SKM-1 treated with dmso at 0.1 percent for 144 hours (cell line): ENCODE data around the gene IGLL5.
"Not testable (repeated sequence)": the region's sequence is repeated elsewhere in the genome, so short reads cannot be mapped to it uniquely, and the experiment has no call there.

Experiments used
- DNase-seq: peaks from one replicate; lab custom pipeline; 2025; ENCODE audit not compliant: unreplicated experiment; lab: John Stamatoyannopoulos, UW

The IGLL5 gene

DNA sequence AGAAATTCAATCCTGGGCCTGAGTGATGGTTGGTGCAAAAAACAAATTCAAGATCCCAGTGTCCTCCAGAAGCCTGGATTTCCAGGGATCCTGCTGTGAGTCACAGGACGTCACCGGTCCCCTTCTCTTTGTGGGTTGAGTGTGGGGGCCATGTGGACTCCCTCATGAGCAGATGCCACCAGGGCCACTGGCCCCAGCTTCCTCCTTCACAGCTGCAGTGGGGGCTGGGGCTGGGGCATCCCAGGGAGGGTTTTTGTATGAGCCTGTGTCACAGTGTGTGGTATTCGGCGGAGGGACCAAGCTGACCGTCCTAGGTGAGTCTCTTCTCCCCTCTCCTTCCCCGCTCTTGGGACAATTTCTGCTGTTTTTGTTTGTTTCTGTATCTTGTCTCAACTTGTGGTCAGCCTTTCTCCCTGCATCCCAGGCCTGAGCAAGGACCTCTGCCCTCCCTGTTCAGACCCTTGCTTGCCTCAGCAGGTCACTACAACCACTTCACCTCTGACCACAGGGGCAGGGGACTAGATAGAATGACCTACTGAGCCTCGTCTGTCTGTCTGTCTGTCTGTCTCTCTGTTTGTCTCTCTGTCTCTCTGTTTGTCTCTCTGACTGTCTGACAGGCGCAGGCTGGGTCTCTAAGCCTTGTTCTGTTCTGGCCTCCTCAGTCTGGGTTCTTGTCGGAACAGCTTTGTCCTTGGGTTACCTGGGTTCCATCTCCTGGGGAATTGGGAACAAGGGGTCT lies 11.9 kb downstream of the IGLL5 start:
- not testable (repeated sequence) for DNase-seq

DNA sequence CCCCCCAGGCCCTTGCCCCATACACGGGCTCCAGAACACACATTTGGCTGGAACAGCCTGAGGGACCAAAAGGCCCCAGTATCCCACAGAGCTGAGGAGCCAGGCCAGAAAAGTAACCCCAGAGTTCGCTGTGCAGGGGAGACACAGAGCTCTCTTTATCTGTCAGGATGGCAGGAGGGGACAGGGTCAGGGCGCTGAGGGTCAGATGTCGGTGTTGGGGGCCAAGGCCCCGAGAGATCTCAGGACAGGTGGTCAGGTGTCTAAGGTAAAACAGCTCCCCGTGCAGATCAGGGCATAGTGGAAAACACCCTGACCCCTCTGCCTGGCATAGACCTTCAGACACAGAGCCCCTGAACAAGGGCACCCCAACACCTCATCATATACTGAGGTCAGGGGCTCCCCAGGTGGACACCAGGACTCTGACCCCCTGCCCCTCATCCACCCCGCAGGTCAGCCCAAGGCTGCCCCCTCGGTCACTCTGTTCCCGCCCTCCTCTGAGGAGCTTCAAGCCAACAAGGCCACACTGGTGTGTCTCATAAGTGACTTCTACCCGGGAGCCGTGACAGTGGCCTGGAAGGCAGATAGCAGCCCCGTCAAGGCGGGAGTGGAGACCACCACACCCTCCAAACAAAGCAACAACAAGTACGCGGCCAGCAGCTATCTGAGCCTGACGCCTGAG lies 13.1 kb downstream of the IGLL5 start:
- not testable (repeated sequence) for DNase-seq

DNA sequence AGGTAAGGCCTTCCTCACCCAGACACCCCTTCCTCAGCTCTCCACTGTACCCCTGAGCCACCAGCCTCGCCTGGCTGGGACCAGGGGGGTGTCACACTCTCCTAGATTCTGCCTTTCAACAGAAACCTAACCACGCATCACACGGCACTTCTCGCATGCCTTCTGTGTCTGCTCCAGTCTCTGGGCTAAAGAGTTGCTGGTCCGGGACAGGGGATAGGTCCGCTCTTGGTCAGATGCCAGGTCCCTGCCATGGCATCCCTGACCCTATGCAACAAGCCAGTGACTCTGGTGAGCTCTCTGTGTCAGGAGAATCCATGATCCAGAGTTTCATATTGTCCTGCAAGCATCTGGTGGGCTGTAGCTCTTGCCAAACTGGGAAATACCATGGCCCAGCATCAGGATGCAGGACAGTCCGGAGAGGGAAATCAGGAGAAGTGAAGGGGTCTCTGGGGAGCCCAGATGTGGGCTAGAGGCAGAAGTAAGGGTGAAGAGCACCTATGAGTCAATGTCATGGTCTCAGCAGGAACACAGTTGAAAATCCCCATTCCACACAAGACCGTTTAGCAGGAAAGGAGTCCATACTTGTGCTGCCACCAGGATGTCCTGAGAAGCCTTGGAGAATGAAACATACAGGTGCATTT lies 14.1 kb downstream of the IGLL5 start:
- no peak for DNase-seq

DNA sequence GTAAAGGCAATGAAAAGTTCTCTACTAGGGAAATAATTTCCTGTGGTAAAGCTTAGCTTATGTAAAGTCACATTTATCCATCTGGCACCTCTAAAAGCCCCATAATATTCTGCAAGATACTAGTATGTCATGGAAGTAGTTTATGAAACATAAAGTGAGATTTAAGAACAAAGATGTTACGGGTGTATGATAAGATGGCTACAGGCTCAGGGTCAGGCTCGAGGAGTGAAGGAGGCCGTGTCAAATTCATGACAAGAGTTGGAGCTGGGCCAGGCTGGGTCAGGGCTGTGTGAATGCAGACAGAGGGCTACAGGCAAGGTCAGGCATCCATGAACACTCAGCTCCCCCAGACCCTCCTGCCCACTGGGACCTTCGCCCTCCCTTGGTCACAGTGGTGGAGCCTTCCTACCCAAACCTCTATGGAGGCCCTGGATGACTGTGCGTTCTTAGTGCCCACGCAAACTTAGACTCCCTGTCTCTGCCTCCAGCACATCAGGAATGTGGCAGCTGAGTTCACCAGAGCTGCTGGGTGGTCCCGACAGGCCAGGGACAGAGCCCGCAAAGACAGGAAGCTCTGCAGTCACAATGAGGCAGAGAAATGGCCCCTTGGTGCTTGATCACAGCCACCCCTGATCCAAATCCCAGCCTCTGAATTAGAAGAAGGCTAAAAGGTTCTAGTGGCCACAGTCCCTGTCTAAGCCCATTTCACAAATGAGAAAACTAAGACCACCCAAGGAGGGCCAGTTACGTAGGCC lies 14.8 kb downstream of the IGLL5 start:
- DNase-seq, result no peak

GRCh38 chr22:22903355-22903777 lies 15.8 kb downstream of the IGLL5 start:
- no peak for DNase-seq

DNA sequence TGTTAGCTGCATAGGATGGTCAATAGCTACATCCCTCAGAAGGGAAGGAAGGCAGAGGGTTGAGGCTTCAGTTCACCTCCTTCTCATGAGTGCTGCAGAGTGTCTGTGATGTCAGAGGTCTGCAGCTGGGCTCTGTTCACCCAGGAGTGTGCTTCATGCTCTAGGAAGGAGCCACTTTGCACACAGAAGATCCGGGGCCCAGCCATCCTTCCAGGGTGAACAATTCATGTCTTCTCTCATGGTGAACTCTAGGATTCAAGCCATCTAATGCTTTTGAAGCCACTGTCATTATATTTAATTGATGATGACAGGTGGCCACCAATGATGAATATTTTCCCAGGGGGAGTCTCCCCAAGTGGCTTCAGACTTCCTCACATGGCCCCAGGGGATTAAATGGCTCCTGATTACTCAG lies 16.2 kb downstream of the IGLL5 start:
- DNase-seq, result not testable (repeated sequence)

DNA sequence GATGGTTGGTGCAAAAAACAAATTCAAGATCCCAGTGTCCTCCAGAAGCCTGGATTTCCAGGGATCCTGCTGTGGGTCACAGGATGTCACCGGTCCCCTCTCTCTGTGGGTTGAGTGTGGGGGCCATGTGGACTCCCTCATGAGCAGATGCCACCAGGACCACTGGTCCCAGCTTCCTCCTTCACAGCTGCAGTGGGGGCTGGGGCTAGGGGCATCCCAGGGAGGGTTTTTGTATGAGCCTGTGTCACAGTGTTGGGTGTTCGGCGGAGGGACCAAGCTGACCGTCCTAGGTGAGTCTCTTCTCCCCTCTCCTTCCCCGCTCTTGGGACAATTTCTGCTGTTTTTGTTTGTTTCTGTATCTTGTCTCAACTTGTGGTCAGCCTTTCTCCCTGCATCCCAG lies 17.1 kb downstream of the IGLL5 start:
- not testable (repeated sequence) for DNase-seq

DNA sequence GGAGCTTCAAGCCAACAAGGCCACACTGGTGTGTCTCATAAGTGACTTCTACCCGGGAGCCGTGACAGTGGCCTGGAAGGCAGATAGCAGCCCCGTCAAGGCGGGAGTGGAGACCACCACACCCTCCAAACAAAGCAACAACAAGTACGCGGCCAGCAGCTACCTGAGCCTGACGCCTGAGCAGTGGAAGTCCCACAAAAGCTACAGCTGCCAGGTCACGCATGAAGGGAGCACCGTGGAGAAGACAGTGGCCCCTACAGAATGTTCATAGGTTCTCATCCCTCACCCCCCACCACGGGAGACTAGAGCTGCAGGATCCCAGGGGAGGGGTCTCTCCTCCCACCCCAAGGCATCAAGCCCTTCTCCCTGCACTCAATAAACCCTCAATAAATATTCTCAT lies 18.8 kb downstream of the IGLL5 start:
- DNase-seq, result not testable (repeated sequence)

DNA sequence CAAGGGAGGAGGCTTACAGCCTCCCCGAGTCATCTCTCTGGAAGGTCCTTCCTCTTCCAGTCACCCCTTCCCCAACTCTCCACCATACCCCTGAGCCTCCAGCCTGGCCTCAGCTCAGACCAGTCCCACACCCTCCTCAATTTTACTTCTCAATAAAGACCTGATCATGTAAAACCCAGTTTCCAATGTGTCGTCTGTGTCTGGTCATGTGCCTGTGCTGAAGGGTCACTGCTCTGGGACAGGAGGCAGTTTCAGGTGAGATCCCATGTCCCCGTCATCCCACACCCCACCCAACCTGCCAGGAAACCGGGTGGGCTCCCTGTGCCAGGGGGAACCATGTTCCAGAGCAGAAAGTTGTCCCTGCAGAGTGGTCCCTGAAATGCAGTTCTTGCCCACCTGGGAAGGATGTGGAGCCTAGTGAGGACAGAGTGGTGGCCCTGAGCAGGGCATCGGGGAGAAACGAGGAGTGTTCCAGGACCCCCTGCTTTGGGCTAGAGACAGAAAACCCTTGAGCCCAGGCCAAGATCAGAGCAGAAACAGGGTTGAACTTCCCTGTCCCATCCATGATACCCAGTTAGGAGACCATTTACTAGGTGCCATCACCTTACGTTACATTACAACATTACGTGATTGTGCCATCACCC lies 19.4 kb downstream of the IGLL5 start:
- no peak for DNase-seq

GRCh38 chr22:22907551-22908494 lies 20.2 kb downstream of the IGLL5 start:
- DNase-seq, result no peak

GRCh38 chr22:22908495-22908861 lies 20.9 kb downstream of the IGLL5 start:
- no peak for DNase-seq

- no peak for DNase-seq
Observed at GRCh38 chr22:22908941-22909604, 21.5 kb downstream of the IGLL5 start.

DNA sequence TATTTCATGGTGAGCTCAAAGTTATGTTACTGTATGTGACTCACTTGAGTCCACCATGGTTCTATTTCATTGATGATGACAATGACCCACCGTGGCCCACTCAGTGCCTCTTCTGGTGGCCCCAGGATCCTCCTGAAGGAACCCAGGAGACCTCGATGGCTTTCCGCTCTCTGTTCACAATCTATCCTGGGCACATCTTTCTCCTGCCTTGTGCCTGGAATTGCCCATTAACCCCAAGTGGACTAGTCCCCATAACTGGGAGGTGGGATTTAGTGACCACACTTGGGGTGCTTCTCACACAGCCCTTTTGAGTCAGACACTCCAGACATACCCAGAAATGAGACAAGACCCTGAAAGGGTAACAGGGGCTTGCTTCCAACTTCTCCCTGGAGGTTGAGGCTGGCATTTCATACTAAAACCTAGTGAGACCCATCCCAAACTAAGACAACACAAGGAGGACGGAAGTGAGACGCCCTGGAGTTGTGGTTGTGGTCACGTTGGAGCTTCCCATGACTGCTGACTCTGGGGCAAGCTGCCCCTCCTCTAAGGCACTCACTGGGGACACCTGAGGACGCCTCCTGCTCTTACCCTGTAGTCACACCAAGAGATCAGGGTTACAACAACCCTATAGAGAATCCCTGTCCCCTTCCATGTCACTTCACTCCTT lies 22.1 kb downstream of the IGLL5 start:
- no peak for DNase-seq

DNA sequence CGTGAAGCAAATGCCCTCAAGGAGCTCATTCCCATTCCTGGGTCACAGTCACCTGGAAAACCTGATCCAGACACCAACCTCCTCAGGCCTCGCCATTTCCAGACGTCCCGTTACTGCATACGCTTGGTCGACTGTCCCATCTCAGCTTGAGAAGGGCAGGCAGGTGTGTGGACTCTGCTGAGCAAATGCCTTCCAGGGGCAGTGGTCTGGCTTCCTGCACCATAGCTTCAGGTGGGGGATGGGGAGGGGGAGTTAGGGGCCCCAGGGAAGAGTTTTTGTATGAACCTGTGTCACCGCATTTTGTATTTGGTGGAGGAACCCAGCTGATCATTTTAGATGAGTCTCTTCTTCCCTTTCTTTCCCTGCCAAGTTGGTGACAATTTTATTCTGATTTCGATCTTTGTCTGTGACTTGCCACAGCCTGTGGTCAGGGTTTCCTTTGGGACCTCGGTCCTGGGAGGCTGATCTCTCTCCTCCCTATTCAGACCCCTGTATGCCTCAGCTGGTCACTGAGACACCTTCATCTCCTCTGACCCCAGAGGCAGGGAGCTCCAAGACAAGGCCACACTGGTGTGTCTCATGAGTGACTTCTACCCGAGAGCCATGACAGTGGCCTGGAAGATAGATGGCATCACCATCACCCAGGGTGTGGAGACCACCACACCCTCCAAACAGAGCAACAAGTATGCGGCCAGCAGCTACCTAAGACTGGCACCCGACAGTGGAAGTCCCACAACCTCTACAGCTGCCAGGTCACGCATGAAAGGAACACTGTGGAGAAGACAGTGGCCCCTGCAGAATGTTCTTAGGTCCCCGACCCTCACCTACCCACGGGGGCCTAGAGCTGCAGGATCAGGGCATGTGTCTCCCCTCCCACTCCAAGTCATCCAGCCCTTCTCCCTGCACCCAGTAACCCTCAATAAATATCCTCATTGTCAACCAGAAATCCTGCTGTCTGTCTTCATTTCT lies 22.9 kb downstream of the IGLL5 start:
- DNase-seq, result no peak

DNA sequence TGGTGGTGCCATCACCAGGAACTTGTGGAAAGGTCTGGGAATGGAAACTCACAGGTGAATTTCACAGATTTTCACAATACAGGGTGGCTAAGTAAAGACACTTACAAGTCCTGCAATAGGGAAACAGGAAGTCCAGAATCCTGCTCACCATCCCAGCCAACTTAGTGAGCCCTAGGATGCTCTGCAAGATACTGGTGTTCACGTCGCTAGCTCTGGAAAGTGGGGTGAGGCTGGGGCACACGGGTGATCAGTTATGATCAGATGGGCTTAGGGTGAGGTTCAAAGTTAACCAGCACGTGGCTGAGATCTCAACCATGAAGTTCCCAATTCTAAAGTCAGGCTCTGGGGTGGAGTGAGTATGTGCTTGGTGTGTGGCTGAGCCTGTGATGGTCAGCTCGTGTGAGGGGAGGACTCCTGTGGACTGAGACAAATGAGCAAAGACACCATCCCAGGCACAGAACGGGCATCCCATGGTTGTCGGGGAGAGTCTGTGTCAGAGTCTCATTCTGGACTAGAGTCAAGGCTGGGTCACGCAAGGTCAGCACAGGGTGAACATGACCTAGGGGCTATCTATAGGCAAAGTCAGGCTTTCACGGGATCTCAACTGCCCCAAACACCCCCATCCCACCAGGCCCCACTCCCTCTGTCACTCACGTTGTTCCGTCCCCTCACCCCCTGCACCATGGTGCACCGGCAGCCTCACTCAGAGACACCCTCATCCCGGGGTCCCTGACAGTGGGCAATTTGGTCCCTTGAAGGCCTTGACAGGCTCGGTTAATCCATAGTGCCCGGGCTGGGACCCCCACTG lies 23.9 kb downstream of the IGLL5 start:
- no peak for DNase-seq

DNA sequence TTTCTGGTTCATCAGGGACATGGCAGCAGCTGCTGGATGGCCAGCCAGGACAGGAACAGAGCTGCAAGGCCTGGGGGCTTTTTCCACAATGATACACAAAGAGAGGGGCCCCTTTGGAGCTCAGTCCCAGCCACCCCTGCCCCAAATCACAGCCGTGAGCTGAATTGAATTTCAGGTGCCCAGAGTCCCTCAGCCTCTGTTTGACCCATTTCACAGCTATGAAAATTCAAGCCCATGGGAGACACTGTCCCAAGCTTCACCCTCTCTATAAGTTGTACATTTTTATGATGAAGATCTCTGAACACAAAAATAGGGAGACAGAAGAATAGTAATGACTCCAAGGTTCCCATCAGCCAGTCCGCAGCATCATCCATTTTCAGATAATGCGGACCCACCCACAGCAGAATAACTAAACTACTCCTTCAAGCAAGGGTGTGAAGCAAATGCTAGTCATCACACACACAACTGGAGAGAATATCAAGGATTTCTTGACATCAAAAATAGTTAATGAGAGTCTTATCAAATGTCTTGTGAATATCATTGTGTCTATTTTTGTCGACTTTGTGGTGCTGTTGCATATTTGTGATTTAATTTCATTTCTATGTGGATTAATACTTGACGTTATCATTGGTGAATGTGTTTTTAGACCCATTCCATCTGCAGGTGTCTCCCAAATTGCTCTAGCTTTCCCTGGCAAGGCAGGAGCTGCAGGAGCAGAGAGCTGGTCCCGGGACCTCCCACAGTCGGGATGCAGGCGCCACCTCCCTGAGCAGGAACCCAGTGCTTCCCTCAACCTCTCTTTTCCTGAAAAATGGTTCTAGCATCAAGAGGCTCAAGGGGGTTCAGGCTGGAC lies 24.7 kb downstream of the IGLL5 start:
- no peak for DNase-seq
